ENCODE data around the gene MDH1B.

Gene MDH1B

DNA sequence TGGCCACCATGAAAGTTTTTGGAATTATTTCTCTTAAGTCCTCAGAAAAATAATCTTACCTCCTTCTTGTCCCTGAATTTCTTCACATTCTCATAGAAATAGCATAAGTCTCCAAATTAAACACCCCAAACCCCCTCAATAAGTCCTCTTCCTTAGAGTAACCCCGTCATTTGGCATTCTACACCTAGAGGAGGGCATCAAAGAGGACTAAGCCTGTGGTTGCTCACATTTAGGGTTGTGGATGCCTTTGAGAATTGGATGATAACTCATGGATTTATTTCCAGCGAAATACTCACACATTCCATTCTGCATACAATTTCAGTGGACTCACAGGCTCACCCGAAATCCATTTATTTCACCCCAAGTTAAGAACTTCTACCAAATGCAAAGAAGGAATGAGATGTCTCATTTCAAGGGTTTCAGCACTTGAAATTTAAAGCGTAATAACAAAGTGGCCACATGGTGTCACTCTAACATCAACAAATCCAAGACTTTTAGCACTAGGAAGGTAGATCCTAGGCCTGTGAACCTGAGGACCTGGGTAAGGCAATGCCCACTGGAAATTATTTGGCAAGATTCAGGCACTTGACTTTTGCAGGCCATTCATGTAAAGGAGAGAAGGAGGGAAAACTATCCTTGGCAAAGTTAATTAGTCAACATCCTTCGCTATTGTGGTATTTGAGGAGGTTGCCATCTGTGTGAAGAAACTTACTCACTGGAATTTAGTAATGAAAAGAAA lies 71.6 kb downstream of the MDH1B start:
- DNase-seq: peak; percentile 57

DNA sequence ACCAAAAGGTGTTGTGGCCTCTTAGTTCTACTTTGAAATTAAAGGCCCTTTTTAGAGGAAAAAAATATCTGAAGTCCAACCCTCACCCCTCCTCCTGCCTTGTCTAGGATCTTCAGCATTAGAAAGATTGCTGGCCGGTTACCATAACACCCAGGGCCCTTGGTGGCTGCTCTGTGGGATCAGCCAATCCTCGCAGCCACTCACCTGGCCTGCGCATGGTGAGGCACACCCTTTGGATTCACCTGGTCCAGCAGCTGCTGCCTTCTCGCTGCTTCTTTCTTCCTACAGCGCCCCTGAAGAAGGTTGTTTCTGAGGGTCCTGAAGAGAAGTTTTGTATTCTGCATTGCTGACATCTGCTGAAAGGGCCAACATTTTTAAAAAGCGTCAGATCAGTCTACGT lies 72.2 kb downstream of the MDH1B start:
- no peak for DNase-seq

DNA sequence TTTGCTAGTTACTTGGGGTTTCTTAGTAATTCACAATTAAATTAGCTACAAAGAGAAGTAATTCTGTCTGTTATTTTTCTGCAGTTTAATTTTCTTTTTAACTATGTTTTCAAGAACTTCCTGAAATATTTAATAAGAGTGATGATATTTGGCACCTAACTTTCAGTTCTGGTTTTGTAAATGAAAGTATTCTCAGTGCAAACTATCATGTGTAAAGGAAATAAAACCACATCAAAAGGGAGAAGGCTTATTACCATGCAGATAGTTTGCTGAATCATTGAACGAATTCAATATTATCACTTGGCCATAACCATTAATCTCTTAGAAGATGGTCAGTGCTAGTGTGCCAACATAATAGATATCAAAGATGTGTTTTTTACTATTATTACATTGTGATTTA lies 76.1 kb downstream of the MDH1B start:
- peak; percentile 1 for DNase-seq

DNA sequence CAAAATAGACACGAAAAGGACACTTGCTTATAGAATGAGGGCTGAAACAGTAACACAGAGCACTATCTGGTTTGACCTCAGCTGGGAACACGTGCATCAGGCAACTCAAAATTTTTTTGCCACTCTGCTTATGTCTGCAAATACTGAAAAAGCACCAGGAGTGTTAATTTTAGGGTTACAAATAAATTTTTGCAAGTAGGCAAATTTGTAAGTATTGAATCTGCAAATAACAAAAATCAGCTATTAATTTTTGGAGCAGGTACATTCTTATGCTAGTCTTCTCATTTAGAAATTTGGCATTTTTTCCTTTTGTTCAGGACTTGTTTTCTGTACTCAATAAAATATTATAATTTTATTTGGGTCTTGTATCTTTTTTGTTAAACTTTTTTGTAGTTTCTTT lies 76.7 kb downstream of the MDH1B start:
- DNase-seq: no peak
